HepG2 (cell line): ENCODE measurements around the gene NUAK1. TPM values are rescaled to one million over a fixed set of nuclear protein-coding genes. Genes with fewer than 3 reads are reported as not detected.

Experiments used
- CEBPG ChIP-seq: IDR thresholded peaks from 2 replicates; pipeline ENCODE4 v1.6.1; 2016
- CTCF ChIP-seq: sonication (generic); formaldehyde crosslinking; IDR thresholded peaks from 2 replicates; pipeline ENCODE4 v1.5.0; 2020; ENCODE audit warnings: mild to moderate bottlenecking, missing genetic modification reagents, moderate library complexity
- ETV6 ChIP-seq: sonication (generic); formaldehyde crosslinking; conservative IDR thresholded peaks from 2 replicates; pipeline ENCODE4 v1.4.0; 2020; ENCODE audit warnings: missing genetic modification reagents
- FOXA3 ChIP-seq: IDR thresholded peaks from 2 replicates; pipeline ENCODE4 v1.6.1; 2016; ENCODE audit warnings: missing genetic modification reagents, missing compliant biosample characterization
- KLF11 ChIP-seq: IDR thresholded peaks from 2 replicates; pipeline ENCODE4 v1.6.1; 2016; ENCODE audit warnings: missing compliant biosample characterization
- MNT ChIP-seq: fragments of 450-650 bp; IDR thresholded peaks from 2 replicates; pipeline ENCODE4 v1.6.1; 2016
- NFE2L2 ChIP-seq: fragments of 150-350 bp; IDR thresholded peaks from 2 replicates; pipeline ENCODE4 v1.6.1; 2014; ENCODE audit warnings: low read length
- RORA ChIP-seq: sonication (generic); formaldehyde crosslinking; IDR thresholded peaks from 2 replicates; pipeline ENCODE4 v1.5.0; 2020; ENCODE audit warnings: mild to moderate bottlenecking, missing genetic modification reagents, moderate library complexity
- ZFP36L2 ChIP-seq: sonication (generic); formaldehyde crosslinking; IDR thresholded peaks from 2 replicates; pipeline ENCODE4 v1.4.0; 2020; ENCODE audit warnings: missing genetic modification reagents
- ZNF296 ChIP-seq: sonication (generic); formaldehyde crosslinking; conservative IDR thresholded peaks from 2 replicates; pipeline ENCODE4 v1.5.0; 2020; ENCODE audit warnings: mild to moderate bottlenecking, missing genetic modification reagents
- ZNF354B ChIP-seq: sonication (generic); formaldehyde crosslinking; IDR thresholded peaks from 2 replicates; pipeline ENCODE4 v1.8.0; 2022; ENCODE audit warnings: mild to moderate bottlenecking, missing genetic modification reagents
- ZNF407 ChIP-seq: sonication (generic); formaldehyde crosslinking; IDR thresholded peaks from one replicate; pipeline ENCODE4 v1.5.1; 2020; ENCODE audit warnings: mild to moderate bottlenecking, missing genetic modification reagents; ENCODE audit errors: not compliant biosample characterization
- ZNF468 ChIP-seq: sonication (generic); formaldehyde crosslinking; IDR thresholded peaks from 2 replicates; pipeline ENCODE4 v1.8.0; 2022; ENCODE audit warnings: mild to moderate bottlenecking, moderate library complexity, missing genetic modification reagents
- ZNF496 ChIP-seq: sonication (generic); formaldehyde crosslinking; IDR thresholded peaks from 2 replicates; pipeline ENCODE4 v1.8.1; 2023; ENCODE audit warnings: mild to moderate bottlenecking, moderate library complexity, missing genetic modification reagents; ENCODE audit not compliant: insufficient replicate concordance
- ZNF652 ChIP-seq: IDR thresholded peaks from 2 replicates; pipeline ENCODE4 v1.6.1; 2016; ENCODE audit warnings: low read depth, borderline replicate concordance
- ZNF737 ChIP-seq: sonication (generic); formaldehyde crosslinking; IDR thresholded peaks from 2 replicates; pipeline ENCODE4 v1.5.0; 2020; ENCODE audit warnings: missing genetic modification reagents, mild to moderate bottlenecking, borderline replicate concordance
- ZNF772 ChIP-seq: sonication (generic); formaldehyde crosslinking; IDR thresholded peaks from 2 replicates; pipeline ENCODE4 v1.5.0; 2020; ENCODE audit warnings: mild to moderate bottlenecking, missing genetic modification reagents
- polyA plus RNA-seq, 8 experiments: library from polyadenylated mRNA; depleted of rRNA in 3 of 8; stranded (reverse) in 7 of 8; unstranded in 1 of 8; fragments of >200 nt; fragmentation: Illumina TruSeq in 4 of 8; extraction: Trizol in 4 of 8; gene quantifications; 2 replicates each; pipeline versions ENCODE4 v1.2.1 to v1.2.3, GENCODE V29; 2011 to 2016; ENCODE audit warnings: low read depth in 4 of 8, missing spikeins in 1 of 8, mixed read lengths in 1 of 8; ENCODE audit not compliant: insufficient read depth in 1 of 8
- total RNA-seq, 5 experiments: library from RNA; depleted of rRNA; stranded (reverse); fragments of >200 nt; fragmentation: Illumina TruSeq; extraction: Trizol; gene quantifications; 2 replicates each; pipeline ENCODE4 v1.2.3, GENCODE V29; 2016; ENCODE audit warnings: low read depth in 1 of 5

NUAK1 gene
- total and polyA plus RNA-seq, 2 of the 13 experiments (the other 11 are each of a cell fraction or from before 2014, with no cell fraction given): 1.7 to 1.9 TPM

- TF ChIP-seq ZNF296 (CRISPR knock-in tag): no peak
- no peak for TF ChIP-seq ETV6 (CRISPR knock-in tag)
- TF ChIP-seq NFE2L2: no peak
- no peak for TF ChIP-seq CTCF (CRISPR knock-in tag)
- TF ChIP-seq ZNF468 (CRISPR knock-in tag): no peak
- no peak for TF ChIP-seq ZNF354B
- no peak for TF ChIP-seq MNT
- TF ChIP-seq ZNF737 (CRISPR knock-in tag): no peak
- no peak for TF ChIP-seq KLF11 (CRISPR knock-in tag)
- no peak for TF ChIP-seq ZFP36L2 (CRISPR knock-in tag)
- no peak for TF ChIP-seq ZNF496
- no peak for TF ChIP-seq RORA (CRISPR knock-in tag)
- no peak for TF ChIP-seq ZNF407
- TF ChIP-seq ZNF772 (CRISPR knock-in tag): no peak
- peak; percentile 83 for TF ChIP-seq FOXA3 (CRISPR knock-in tag)
- 0 out of 2 replicates have a peak, but pooled peaks have one; percentile 11 for TF ChIP-seq CEBPG (CRISPR knock-in tag)
- peak; percentile 84 for TF ChIP-seq ZNF652 (CRISPR knock-in tag)
These were observed 40.0 kb downstream of the NUAK1 start (continued) for GRCh38 chr12:106098691-106099200.
